ENCODE measurements around the gene SHISA9.

GRCh38 chr16:13207151-13207550 lies 305.8 kb downstream of the SHISA9 start:
- TF ChIP-seq YY1 (IDR thresholded peaks at IDR 0.05; ENCODE audit: low read depth): no peak
- TF ChIP-seq, protein P1, sequence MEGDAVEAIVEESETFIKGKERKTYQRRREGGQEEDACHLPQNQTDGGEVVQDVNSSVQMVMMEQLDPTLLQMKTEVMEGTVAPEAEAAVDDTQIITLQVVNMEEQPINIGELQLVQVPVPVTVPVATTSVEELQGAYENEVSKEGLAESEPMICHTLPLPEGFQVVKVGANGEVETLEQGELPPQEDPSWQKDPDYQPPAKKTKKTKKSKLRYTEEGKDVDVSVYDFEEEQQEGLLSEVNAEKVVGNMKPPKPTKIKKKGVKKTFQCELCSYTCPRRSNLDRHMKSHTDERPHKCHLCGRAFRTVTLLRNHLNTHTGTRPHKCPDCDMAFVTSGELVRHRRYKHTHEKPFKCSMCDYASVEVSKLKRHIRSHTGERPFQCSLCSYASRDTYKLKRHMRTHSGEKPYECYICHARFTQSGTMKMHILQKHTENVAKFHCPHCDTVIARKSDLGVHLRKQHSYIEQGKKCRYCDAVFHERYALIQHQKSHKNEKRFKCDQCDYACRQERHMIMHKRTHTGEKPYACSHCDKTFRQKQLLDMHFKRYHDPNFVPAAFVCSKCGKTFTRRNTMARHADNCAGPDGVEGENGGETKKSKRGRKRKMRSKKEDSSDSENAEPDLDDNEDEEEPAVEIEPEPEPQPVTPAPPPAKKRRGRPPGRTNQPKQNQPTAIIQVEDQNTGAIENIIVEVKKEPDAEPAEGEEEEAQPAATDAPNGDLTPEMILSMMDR (IDR thresholded peaks at IDR 0.05): no peak
- no peak for TF ChIP-seq TCF12 (IDR thresholded peaks at IDR 0.05)

Data from SK-N-SH (cell line).